ENCODE results near the gene PPP1R1C. TPM values are rescaled to one million over a fixed set of nuclear protein-coding genes. Genes with fewer than 3 reads are reported as not detected.

Gene PPP1R1C
- polyA plus RNA-seq, 1 donor from 2014 or later = not detected

- Histone ChIP-seq H2AFZ (ENCODE audit: low read depth, low read length) (no peak overlapping the region), H3K9me3 (ENCODE audit: low read length) (no peaks in the 10 kb centered on the region), H3K27ac (ENCODE audit: low read length) (no peak overlapping the region), H3F3A (ENCODE audit: insufficient read depth, low read length, poor library complexity, severe bottlenecking) (no peaks in the 10 kb centered on the region), H3K36me3 (ENCODE audit: insufficient read depth, low read length) (no peaks in the 10 kb centered on the region), H3K9me2 (ENCODE audit: insufficient read depth, low read length) (no peaks in the 10 kb centered on the region), H3K79me2 (replicated peaks; ENCODE audit: insufficient read depth, low read length) (no peaks in the 10 kb centered on the region), H3K9ac (ENCODE audit: low read length) (no peak overlapping the region), H3K4me3 (ENCODE audit: low read length) (no peak overlapping the region), H4K20me1 (ENCODE audit: insufficient read depth) (no peaks in the 10 kb centered on the region), H3K4me2 (ENCODE audit: low read length) (no peak overlapping the region), H3K27me3 (ENCODE audit: insufficient read depth, low read depth, low read length) (no peaks in the 10 kb centered on the region)
- TF ChIP-seq CTCF (IDR thresholded peaks at IDR 0.05; ENCODE audit: poor library complexity, severe bottlenecking) (no peak), MXI1 (conservative IDR thresholded peaks at IDR 0.05; ENCODE audit: poor library complexity, severe bottlenecking) (no peak), POLR2AphosphoS5 (IDR thresholded peaks at IDR 0.05) (no peak)
Observed at GRCh38 chr2:181947273-181947672, 38.4 kb upstream of the PPP1R1C start.

GRCh38 chr2:181948227-181948626, 37.4 kb upstream of the PPP1R1C start:
- no peak for TF ChIP-seq CTCF (IDR thresholded peaks at IDR 0.05; ENCODE audit: poor library complexity, severe bottlenecking)
- no peak for TF ChIP-seq MXI1 (conservative IDR thresholded peaks at IDR 0.05; ENCODE audit: poor library complexity, severe bottlenecking)
- no peak for TF ChIP-seq EP300 (conservative IDR thresholded peaks at IDR 0.05; ENCODE audit: poor library complexity, severe bottlenecking)
- no peak for TF ChIP-seq POLR2AphosphoS5 (IDR thresholded peaks at IDR 0.05)
- TF ChIP-seq EZH2 (IDR thresholded peaks at IDR 0.05; ENCODE audit: borderline replicate concordance, insufficient read depth, low read length, poor library complexity, severe bottlenecking) = no peak
- TF ChIP-seq TAF1 (IDR thresholded peaks at IDR 0.05; ENCODE audit: low read depth) = no peak
- no peak for TF ChIP-seq RAD21 (conservative IDR thresholded peaks at IDR 0.05)
- TF ChIP-seq REST (IDR thresholded peaks at IDR 0.05; ENCODE audit: borderline replicate concordance) = no peak
- no peak for TF ChIP-seq SMC3 (conservative IDR thresholded peaks at IDR 0.05; ENCODE audit: poor library complexity)
- Histone ChIP-seq H3F3A (ENCODE audit: insufficient read depth, low read length, poor library complexity, severe bottlenecking) (no peaks in the 10 kb centered on the region), H3K9ac (ENCODE audit: low read length) (no peak overlapping the region), H3K27ac (ENCODE audit: low read length) (no peak overlapping the region), H2AFZ (ENCODE audit: low read depth, low read length) (no peak overlapping the region), H3K36me3 (ENCODE audit: insufficient read depth, low read length) (no peaks in the 10 kb centered on the region), H3K79me2 (replicated peaks; ENCODE audit: insufficient read depth, low read length) (no peaks in the 10 kb centered on the region), H3K9me3 (ENCODE audit: low read length) (no peaks in the 10 kb centered on the region), H3K4me2 (ENCODE audit: low read length) (no peak overlapping the region), H3K4me3 (ENCODE audit: low read length) (no peak overlapping the region), H3K9me2 (ENCODE audit: insufficient read depth, low read length) (no peaks in the 10 kb centered on the region), H3K27me3 (ENCODE audit: insufficient read depth, low read depth, low read length) (no peaks in the 10 kb centered on the region), H4K20me1 (ENCODE audit: insufficient read depth) (no peaks in the 10 kb centered on the region)

Measured in neural cell (in vitro differentiated cells).